BE2C (cell line): ENCODE measurements around the gene UPK3BL2.
A peak's percentile ranks its signal among the peaks of the same experiment; 100 is the strongest.
"Not testable (repeated sequence)": the region's sequence is repeated elsewhere in the genome, so short reads cannot be mapped to it uniquely, and the experiment has no call there.

Experiments used
- DNase-seq: peaks from one replicate; pipeline ENCODE4 v3.0.0-alpha.2; 2020
- H3K27me3 ChIP-seq: fragments of 250-450 bp; sonication (Bioruptor Pico); 2 replicates; pipeline ENCODE4 v1.5.1; 2020; ENCODE audit warnings: mild to moderate bottlenecking
- H3K36me3 ChIP-seq: fragments of 250-450 bp; sonication (Bioruptor Pico); 2 replicates; pipeline ENCODE4 v1.5.1; 2020; ENCODE audit warnings: mild to moderate bottlenecking
- H3K4me1 ChIP-seq: fragments of 250-450 bp; sonication (Bioruptor Pico); 2 replicates; pipeline ENCODE4 v1.5.1; 2020
- H3K4me3 ChIP-seq: 2 replicates; pipeline ENCODE4 v1.5.1; 2011; ENCODE audit warnings: low read depth, low read length
- H3K9me3 ChIP-seq: fragments of 250-450 bp; sonication (Bioruptor Pico); 2 replicates; pipeline ENCODE4 v1.5.1; 2020

UPK3BL2 gene

DNA sequence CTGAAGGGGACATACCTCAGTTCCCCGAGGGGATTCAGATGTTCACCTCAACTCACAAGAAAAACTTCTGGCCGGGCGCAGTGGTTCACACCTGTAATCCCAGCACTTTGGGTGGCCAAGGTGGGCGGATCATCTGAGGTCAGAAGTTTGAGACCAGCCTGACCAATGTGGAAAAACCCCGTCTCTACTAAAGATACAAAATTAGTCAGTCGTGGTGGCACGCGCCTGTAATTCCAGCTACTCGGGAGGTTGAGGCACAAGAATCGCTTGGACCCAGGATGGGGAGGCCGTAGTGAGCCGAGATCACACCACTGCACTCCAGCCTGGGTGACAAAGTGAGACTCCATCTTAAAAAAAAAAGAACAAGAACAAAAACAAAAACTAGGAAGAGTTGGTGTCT is 1.8 kb upstream of the UPK3BL2 start:
- H3K4me3 ChIP-seq, H3K36me3 ChIP-seq, H3K4me1 ChIP-seq, H3K27me3 ChIP-seq, DNase-seq, H3K9me3 ChIP-seq: not testable (repeated sequence)

DNA sequence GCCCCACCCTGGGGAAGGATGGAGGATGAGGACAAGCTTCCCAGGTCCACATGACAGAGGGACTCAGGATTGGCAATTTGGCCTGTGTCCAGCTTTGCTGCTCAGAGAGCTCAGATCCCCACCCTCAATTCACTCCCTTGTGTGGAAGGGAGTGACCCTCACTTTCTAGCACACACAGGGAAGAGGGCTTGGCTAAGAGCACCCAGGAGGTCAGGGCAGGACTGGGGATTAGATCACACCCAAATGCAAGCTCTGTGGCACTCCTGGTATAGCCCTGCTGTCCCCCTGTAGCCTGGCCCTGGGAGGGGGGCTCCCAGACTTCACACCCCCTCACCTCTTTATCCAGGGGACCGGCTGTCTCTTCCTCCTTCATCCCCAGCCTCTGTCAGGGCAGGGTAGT is 876 bp upstream of the UPK3BL2 start:
- H3K27me3 ChIP-seq, DNase-seq: not testable (repeated sequence)

DNA sequence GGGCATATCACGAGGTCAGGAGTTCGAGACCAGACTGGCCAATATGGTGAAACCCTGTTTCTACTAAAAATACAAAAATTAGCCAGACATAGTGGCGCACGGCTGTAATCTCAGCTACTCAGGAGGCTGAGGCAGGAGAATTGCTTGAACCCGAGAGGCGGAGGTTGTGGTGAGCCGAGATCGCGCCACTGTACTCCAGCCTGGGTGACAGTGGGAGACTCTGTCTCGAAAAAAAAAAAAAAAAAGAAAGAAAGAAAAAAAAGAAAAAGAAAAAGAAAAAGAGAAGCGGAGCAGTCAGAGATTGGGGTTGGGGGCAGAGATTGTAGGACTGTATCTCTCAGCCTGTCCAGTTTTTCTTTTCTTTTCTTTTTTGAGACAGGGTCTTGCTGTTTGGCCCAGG is 725 bp downstream of the UPK3BL2 start:
- H3K27me3 ChIP-seq, DNase-seq, H3K36me3 ChIP-seq, H3K9me3 ChIP-seq, H3K4me1 ChIP-seq, H3K4me3 ChIP-seq: not testable (repeated sequence)

More for the DNA sequence above, 876 bp upstream of the UPK3BL2 start:
- H3K9me3 ChIP-seq, H3K4me1 ChIP-seq, H3K4me3 ChIP-seq, H3K36me3 ChIP-seq: not testable (repeated sequence)

DNA sequence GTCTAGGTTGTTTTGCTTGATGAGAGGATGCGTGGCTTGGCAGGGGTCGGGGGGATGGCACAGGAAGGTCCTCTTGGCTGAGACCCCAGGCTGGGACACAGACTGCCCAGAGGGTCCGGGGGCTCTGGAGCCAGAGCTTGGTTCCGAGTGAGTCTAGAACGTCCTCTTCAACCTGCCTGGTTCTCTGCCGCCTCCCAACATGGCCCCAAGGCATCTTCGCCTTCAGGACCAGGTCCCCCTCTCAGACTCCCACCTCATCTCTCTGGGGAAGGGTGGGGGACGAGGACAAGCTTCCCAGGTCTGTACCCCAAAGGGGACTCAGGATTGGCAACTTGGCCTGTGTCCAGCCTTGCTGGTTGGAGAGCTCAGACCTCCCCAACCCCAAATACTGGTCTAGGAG is 1.4 kb downstream of the UPK3BL2 start:
- not testable (repeated sequence) for H3K36me3 ChIP-seq, H3K9me3 ChIP-seq, H3K27me3 ChIP-seq, H3K4me3 ChIP-seq, DNase-seq, H3K4me1 ChIP-seq

DNA sequence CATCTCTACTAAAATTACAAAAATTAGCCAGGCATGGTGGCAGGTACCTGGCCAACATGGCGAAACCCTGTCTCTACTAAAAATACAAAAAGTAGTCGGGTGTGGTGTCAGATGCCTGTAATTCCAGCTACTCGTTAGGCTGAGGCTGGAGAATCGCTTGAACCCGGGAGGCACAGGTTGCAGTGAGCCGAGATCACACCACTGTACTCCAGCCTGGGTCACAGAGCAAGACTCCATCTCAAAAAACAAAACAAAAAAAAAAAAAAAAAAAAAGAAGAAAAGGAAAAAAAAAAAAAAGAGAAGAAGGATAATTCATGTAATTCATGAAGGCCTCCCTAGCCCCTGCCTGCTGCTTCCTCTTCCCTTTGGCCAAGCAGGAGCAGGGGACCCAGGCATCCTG is 2.9 kb downstream of the UPK3BL2 start:
- H3K4me1 ChIP-seq, H3K36me3 ChIP-seq, H3K4me3 ChIP-seq, H3K27me3 ChIP-seq, DNase-seq, H3K9me3 ChIP-seq: not testable (repeated sequence)

DNA sequence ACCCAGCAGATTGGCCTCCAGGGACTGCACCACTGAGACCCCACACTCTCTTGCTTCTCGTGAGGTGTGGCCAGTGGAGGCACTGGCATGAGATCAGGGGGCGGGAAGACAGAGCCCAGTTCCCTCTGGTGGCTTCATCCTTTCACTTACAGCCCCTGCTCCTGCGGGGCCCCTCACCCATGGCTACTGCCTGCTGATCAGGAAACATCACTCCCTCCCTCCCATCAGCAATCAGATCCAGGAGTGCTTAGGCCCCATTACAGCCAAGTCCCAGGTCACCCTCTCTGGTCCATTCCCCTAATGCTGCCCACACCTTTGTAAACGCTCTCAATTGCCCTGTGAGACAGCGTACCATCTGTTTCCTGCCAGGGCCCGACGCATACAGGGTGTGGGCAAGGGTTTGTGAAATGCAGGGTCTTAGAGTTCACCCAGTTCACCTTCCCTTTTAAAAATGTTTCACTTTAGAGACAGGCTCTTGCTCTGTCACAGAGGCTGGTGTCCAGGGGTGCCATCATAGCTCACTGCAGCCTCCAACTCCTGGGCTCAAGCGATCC is 8.4 kb downstream of the UPK3BL2 start:
- not testable (repeated sequence) for H3K27me3 ChIP-seq, DNase-seq

DNA sequence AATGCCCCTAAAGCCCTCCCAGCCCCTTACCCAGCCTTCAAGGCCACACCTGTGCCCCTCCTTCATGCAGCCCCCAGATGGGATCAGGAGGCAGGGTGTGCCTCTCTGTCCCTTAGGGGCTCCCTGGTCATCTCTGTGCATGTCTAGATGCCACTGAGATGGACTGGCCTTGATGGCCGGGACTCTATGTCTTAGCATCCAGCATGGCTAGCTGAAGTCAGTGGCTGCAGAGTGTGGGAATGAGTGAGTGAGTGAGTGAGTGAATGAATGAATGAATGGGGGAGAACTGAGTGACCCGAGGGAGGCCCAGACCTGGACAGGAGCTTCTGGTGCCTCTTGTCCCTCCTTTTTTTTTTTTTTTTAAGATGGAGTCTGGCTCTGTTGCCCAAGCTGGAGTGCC is 11.4 kb downstream of the UPK3BL2 start:
- not testable (repeated sequence) for H3K9me3 ChIP-seq, H3K4me1 ChIP-seq, H3K4me3 ChIP-seq, H3K27me3 ChIP-seq, DNase-seq, H3K36me3 ChIP-seq

More for the DNA sequence above, 8.4 kb downstream of the UPK3BL2 start:
- H3K36me3 ChIP-seq, H3K4me3 ChIP-seq, H3K9me3 ChIP-seq, H3K4me1 ChIP-seq: not testable (repeated sequence)

DNA sequence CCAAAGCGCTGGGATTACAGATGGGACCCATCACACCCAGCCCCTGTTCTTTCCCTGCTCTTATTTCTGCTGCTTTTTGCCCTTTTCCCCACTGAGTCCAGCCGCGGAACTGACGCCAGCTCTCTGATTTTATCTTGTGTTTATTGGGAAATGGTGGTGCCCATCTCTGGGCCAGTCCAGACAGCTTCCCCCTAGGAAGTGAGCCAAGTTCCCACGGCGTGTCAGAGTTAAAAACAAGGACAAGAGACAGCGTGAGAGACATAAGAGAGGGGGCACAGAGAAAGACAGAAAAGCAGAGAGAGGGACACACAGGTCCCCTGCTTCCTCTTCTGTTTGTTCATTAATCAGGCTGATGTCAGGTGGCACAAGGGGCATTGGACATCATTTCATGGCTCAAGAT is 11.9 kb downstream of the UPK3BL2 start:
- peak; percentile 60 for DNase-seq
- H3K4me1 ChIP-seq, H3K4me3 ChIP-seq, H3K36me3 ChIP-seq, H3K27me3 ChIP-seq, H3K9me3 ChIP-seq: not testable (repeated sequence)

DNA sequence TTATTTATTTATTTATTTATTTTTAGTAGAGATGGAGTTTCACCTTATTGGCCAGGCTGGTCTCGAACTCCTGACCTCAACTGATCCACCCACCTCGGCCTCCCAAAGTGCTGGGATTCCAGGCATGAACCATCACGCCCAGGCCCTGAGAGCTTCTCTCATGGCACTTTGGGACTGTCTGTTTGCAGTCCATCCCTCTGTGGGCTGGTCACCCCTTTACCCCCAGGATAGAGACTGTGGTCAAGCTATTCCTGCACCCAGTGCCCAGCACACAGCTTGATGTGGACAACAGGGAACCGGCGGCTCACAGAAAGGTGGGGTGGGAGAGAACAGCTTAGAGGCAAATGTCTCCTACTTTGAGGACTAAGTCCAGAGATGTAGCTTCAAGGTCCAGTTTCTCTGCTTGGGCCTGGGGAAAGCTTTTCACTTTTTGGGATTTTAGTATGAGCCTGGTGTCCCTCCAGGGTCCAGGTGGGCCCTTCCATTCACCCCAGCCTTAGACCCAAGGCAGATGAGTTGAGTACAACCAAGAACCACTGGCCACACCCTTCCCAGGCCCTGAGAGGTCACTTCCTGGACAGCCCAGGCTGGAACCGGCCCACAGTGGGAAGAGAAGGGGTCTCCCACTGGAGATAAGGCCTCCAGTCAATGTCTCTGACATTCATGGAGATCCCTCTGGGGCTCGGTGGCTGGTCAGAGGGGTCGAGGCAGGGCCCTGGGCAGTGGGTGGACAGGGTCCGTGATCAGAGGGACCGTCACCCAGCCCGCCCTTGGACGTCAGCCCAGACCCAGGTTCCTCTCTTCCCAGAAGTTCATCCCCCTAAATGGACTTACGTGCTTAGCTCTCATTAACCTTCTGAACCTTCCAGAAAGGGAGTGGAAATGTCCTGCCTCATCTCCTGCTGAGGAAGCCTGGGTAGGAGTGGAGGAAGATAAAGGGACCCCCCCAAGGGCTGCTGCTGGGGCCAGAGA is 15.4 kb downstream of the UPK3BL2 start:
- not testable (repeated sequence) for H3K9me3 ChIP-seq, H3K36me3 ChIP-seq, H3K27me3 ChIP-seq, H3K4me3 ChIP-seq, H3K4me1 ChIP-seq, DNase-seq

DNA sequence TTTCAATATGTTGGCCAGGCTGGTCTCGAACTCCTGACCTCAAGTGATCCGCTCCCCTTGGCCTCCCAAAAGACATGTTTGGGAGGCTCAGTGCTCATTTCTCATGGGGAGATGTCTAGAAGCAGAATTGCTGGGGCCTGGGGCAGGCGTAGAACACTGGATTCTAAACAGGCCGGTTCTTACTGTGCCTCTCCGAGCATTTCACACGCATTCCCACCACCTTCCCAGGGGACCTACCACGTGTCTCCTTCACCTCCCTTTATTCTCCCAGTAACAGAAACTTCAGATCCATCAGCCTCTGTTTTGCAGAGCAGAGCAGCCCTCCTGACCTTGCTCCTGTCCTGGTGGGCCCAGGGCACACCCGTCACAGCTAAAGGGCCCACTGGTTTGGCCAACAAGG is 16.3 kb downstream of the UPK3BL2 start:
- H3K9me3 ChIP-seq, H3K27me3 ChIP-seq, DNase-seq: not testable (repeated sequence)

DNA sequence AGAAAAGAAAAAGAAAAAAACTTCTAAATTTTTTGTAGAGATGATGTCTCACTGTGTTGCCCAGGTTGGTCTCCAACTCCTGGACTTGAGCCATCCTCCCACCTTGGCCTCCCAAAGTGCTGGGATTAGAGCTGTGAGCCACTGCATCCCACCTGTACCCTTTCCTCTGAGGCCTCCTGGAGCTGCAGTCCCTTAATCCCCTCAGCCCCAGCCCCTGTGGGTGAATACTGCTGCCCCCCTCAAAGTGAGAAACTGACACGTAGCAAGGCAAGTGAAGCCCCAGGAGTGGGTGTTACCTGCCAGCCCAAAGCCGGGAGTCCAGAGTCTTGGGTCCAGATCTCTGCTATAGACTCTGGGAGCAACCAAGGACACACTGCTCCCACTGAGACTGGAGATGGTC is 18.7 kb downstream of the UPK3BL2 start:
- H3K27me3 ChIP-seq, H3K9me3 ChIP-seq, H3K4me3 ChIP-seq, H3K36me3 ChIP-seq, DNase-seq, H3K4me1 ChIP-seq: not testable (repeated sequence)

More for the DNA sequence above, 16.3 kb downstream of the UPK3BL2 start:
- H3K4me1 ChIP-seq, H3K4me3 ChIP-seq, H3K36me3 ChIP-seq: not testable (repeated sequence)

DNA sequence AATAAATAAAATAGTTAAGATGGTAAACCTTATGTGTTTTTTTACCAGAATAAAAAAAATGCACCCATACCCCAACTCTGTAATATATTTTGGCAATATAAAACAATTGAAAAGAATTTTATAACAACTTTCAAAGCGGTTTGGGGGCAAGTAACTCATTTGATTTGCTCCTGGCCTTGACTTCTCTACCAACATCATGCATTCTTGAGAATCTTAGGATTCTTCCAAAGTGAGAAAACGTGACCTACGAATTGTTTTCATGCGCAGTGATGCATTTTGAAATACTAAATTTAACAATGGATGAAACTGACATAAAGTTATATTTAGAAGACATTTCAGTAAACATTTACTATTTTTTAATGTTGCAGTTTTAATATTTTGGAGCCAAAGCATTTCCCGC is 22.7 kb downstream of the UPK3BL2 start:
- H3K27me3 ChIP-seq, H3K4me3 ChIP-seq, H3K4me1 ChIP-seq, H3K9me3 ChIP-seq, DNase-seq, H3K36me3 ChIP-seq: not testable (repeated sequence)

DNA sequence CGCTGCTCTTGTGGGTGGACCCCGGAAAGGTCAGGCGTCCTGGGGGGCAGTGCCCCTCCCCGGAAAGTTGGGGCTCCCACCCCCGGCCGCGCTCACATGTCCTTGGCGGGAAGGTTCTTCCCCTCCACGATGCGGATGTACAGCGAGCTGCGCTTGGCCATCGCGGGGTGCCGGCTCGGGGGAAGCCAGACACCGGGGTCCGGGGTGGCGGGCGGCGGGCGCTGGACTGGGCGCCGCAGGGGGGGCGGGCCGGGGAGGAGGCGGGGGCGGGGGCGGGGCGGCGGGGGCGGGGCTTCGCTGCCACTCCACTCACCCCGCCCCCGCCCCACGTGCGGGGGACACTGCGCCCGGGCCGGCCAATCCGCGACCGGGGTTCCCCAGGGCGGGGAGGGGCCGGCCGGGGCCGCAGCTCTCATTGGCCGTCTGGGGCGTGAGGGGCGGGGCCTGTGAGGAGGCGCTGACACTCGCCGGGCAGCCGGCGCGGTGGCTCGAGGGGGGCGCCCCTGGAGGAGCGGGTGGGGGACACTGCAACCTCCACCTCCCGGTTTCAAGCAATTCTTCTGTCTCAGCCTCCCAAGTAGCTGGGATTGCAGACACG is 25.8 kb downstream of the UPK3BL2 start, which contains the start of gene RASA4B:
RASA4B (minus strand) TSS at position 228 of the 598 bp plus-strand sequence; CDS start at position 161, 67 bp downstream.
- not testable (repeated sequence) for DNase-seq, H3K36me3 ChIP-seq, H3K4me3 ChIP-seq, H3K4me1 ChIP-seq, H3K9me3 ChIP-seq, H3K27me3 ChIP-seq

DNA sequence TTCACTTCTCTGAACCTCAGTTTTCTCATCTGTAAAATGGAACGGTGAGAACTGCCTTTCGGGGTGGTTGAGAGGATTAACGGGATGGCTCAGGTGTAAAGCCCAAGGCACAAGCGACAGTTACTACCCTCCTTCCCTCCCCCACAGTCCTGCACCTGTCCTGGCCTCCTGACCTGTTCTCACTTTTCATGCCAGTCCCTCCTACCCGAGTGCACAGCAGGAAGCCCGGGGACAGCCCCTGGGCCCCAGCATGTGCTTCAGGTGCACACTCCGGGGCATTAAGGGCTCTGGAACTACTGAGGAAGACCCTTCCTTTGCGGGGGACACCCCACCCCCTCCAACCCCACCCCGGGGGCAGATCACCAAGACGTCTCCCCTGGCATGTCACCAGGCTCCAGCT is 26.5 kb downstream of the UPK3BL2 start:
- H3K4me3 ChIP-seq, DNase-seq, H3K4me1 ChIP-seq, H3K36me3 ChIP-seq, H3K27me3 ChIP-seq, H3K9me3 ChIP-seq: not testable (repeated sequence)

DNA sequence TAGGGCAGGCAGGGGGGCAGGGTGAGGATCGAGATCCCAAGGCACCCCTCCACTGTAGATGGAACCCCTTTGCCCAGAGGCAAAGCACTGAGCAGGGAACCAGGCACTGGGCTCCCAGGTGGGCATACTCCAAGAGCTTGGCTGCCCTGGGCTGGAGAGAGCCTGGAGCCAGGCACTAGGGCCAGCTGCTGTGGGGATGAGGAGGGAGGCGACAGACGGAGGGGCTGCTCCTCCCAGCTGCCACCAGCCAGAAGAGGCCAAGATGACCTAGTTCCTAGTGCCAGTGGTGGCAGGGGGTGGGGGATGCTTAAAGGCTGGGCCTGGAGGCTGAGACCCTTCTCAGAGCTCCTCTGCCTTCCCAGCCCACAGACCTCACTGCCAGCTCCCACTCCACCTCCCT is 27.6 kb downstream of the UPK3BL2 start:
- not testable (repeated sequence) for H3K4me1 ChIP-seq, H3K4me3 ChIP-seq, H3K9me3 ChIP-seq

More for the DNA sequence above, 27.6 kb downstream of the UPK3BL2 start:
- H3K36me3 ChIP-seq, DNase-seq, H3K27me3 ChIP-seq: not testable (repeated sequence)
